Measurements from ENCODE around the gene LSS. TPM values are rescaled to one million over a fixed set of nuclear protein-coding genes. Genes with fewer than 3 reads are reported as not detected.

Gene LSS
- total RNA-seq, 1 experiment from 2014 or later = 40.3 TPM

GRCh38 chr21:46264046-46264689, 35.6 kb upstream of the LSS start:
- no peak overlapping the region for H3K9ac ChIP-seq (ENCODE audit: low read length)
- no peaks in the 10 kb centered on the region for H3K27me3 ChIP-seq (ENCODE audit: low read length)
- no peaks in the 10 kb centered on the region for H3K79me2 ChIP-seq (ENCODE audit: low read length)
- H3K27ac ChIP-seq (ENCODE audit: low read length) = no peak overlapping the region
- no peak overlapping the region for H2AFZ ChIP-seq (ENCODE audit: low read length)
- no peaks in the 10 kb centered on the region for H3K9me3 ChIP-seq (ENCODE audit: low read length)
- no peaks in the 10 kb centered on the region for H3K9me2 ChIP-seq (replicated peaks; ENCODE audit: insufficient read depth, low read length)
- no peak overlapping the region for H3K4me3 ChIP-seq (ENCODE audit: low read length)
- no peak overlapping the region for H3K4me2 ChIP-seq (ENCODE audit: low read depth, low read length, poor library complexity, severe bottlenecking)
- DNase-seq = no peak
- H3K36me3 ChIP-seq (ENCODE audit: insufficient read depth, low read length) = peaks cover 19% of the 10 kb centered on the region
- H3K4me1 ChIP-seq (ENCODE audit: low read length) = no peaks in the 10 kb centered on the region
- peaks cover 11% of the 10 kb centered on the region; the same call in 1 of the 2 replicates for H4K20me1 ChIP-seq (ENCODE audit: insufficient read depth, low read depth, low read length)

- peaks cover 51% of the 10 kb centered on the region for H3K36me3 ChIP-seq (ENCODE audit: insufficient read depth, low read length)
- no peak for DNase-seq
- H3K9me3 ChIP-seq (ENCODE audit: low read length) = no peaks in the 10 kb centered on the region
- no peaks in the 10 kb centered on the region for H3K27me3 ChIP-seq (ENCODE audit: low read length)
- no peaks in the 10 kb centered on the region for H3K9me2 ChIP-seq (replicated peaks; ENCODE audit: insufficient read depth, low read length)
- no peak overlapping the region for H3K4me3 ChIP-seq (ENCODE audit: low read length)
- H4K20me1 ChIP-seq (ENCODE audit: insufficient read depth, low read depth, low read length) = no peaks in the 10 kb centered on the region
- no peaks in the 10 kb centered on the region for H3K4me1 ChIP-seq (ENCODE audit: low read length)
- H3K27ac ChIP-seq (ENCODE audit: low read length) = no peak overlapping the region
- no peak overlapping the region for H3K9ac ChIP-seq (ENCODE audit: low read length)
- H3K79me2 ChIP-seq (ENCODE audit: low read length) = no peaks in the 10 kb centered on the region
- H3K4me2 ChIP-seq (ENCODE audit: low read depth, low read length, poor library complexity, severe bottlenecking) = no peak overlapping the region
- H2AFZ ChIP-seq (ENCODE audit: low read length) = no peak overlapping the region
These were observed 28.0 kb upstream of the LSS start for GRCh38 chr21:46256501-46256994.

- no peaks in the 10 kb centered on the region for H4K20me1 ChIP-seq (ENCODE audit: insufficient read depth, low read depth, low read length)
- H3K4me1 ChIP-seq (ENCODE audit: low read length) = peaks cover 6% of the 10 kb centered on the region
- DNase-seq = no peak
- peaks cover under 1% of the 10 kb centered on the region; the same call in 1 of the 2 replicates for H3K79me2 ChIP-seq (ENCODE audit: low read length)
- peaks cover 58% of the 10 kb centered on the region for H3K36me3 ChIP-seq (ENCODE audit: insufficient read depth, low read length)
- no peak overlapping the region for H3K4me3 ChIP-seq (ENCODE audit: low read length)
- H3K9me2 ChIP-seq (replicated peaks; ENCODE audit: insufficient read depth, low read length) = no peaks in the 10 kb centered on the region
- H3K9ac ChIP-seq (ENCODE audit: low read length) = no peak overlapping the region
- H3K9me3 ChIP-seq (ENCODE audit: low read length) = no peaks in the 10 kb centered on the region
- no peaks in the 10 kb centered on the region for H3K27me3 ChIP-seq (ENCODE audit: low read length)
- H2AFZ ChIP-seq (ENCODE audit: low read length) = no peak overlapping the region
- no peak overlapping the region for H3K27ac ChIP-seq (ENCODE audit: low read length)
- no peak overlapping the region for H3K4me2 ChIP-seq (ENCODE audit: low read depth, low read length, poor library complexity, severe bottlenecking)
These were observed 27.3 kb upstream of the LSS start for GRCh38 chr21:46255758-46256337.

GRCh38 chr21:46255166-46255565, 26.6 kb upstream of the LSS start:
- DNase-seq = no peak
- Histone ChIP-seq H3K36me3 (ENCODE audit: insufficient read depth, low read length) (peaks cover 62% of the 10 kb centered on the region), H3K4me2 (ENCODE audit: low read depth, low read length, poor library complexity, severe bottlenecking) (no peak overlapping the region), H3K9me3 (ENCODE audit: low read length) (no peaks in the 10 kb centered on the region), H4K20me1 (ENCODE audit: insufficient read depth, low read depth, low read length) (no peaks in the 10 kb centered on the region), H3K9me2 (replicated peaks; ENCODE audit: insufficient read depth, low read length) (no peaks in the 10 kb centered on the region), H3K4me1 (ENCODE audit: low read length) (peaks cover 13% of the 10 kb centered on the region), H3K9ac (ENCODE audit: low read length) (no peak overlapping the region), H3K4me3 (ENCODE audit: low read length) (no peak overlapping the region), H3K79me2 (ENCODE audit: low read length) (peaks cover 6% of the 10 kb centered on the region), H3K27me3 (ENCODE audit: low read length) (no peaks in the 10 kb centered on the region), H3K27ac (ENCODE audit: low read length) (no peak overlapping the region), H2AFZ (ENCODE audit: low read length) (no peak overlapping the region)

- H3K36me3 ChIP-seq (ENCODE audit: insufficient read depth, low read length) = peaks cover 68% of the 10 kb centered on the region
These were observed 25.8 kb upstream of the LSS start for GRCh38 chr21:46254208-46254975.

GRCh38 chr21:46253610-46254124, 25.1 kb upstream of the LSS start:
- H3K36me3 ChIP-seq (ENCODE audit: insufficient read depth, low read length) = peaks cover 71% of the 10 kb centered on the region
- no peak overlapping the region for H3K27ac ChIP-seq (ENCODE audit: low read length)
- peak; percentile 65 for DNase-seq
- peaks cover 28% of the 10 kb centered on the region for H3K4me1 ChIP-seq (ENCODE audit: low read length)
- H2AFZ ChIP-seq (ENCODE audit: low read length) = no peak overlapping the region
- peaks cover 9% of the 10 kb centered on the region for H3K79me2 ChIP-seq (ENCODE audit: low read length)
- H3K4me2 ChIP-seq (ENCODE audit: low read depth, low read length, poor library complexity, severe bottlenecking) = no peak overlapping the region
- no peak overlapping the region for H3K9ac ChIP-seq (ENCODE audit: low read length)
- no peaks in the 10 kb centered on the region for H3K9me2 ChIP-seq (replicated peaks; ENCODE audit: insufficient read depth, low read length)
- no peaks in the 10 kb centered on the region for H4K20me1 ChIP-seq (ENCODE audit: insufficient read depth, low read depth, low read length)
- no peaks in the 10 kb centered on the region for H3K9me3 ChIP-seq (ENCODE audit: low read length)
- H3K27me3 ChIP-seq (ENCODE audit: low read length) = no peaks in the 10 kb centered on the region
- H3K4me3 ChIP-seq (ENCODE audit: low read length) = no peak overlapping the region

More at GRCh38 chr21:46254208-46254975, 25.8 kb upstream of the LSS start:
- Histone ChIP-seq H3K27ac (ENCODE audit: low read length) (no peak overlapping the region), H3K9me2 (replicated peaks; ENCODE audit: insufficient read depth, low read length) (no peaks in the 10 kb centered on the region), H4K20me1 (ENCODE audit: insufficient read depth, low read depth, low read length) (no peaks in the 10 kb centered on the region), H3K27me3 (ENCODE audit: low read length) (no peaks in the 10 kb centered on the region), H2AFZ (ENCODE audit: low read length) (no peak overlapping the region), H3K4me3 (ENCODE audit: low read length) (no peak overlapping the region), H3K9me3 (ENCODE audit: low read length) (no peaks in the 10 kb centered on the region), H3K4me1 (ENCODE audit: low read length) (peaks cover 20% of the 10 kb centered on the region), H3K4me2 (ENCODE audit: low read depth, low read length, poor library complexity, severe bottlenecking) (no peak overlapping the region), H3K9ac (ENCODE audit: low read length) (no peak overlapping the region), H3K79me2 (ENCODE audit: low read length) (peaks cover 6% of the 10 kb centered on the region)
- no peak for DNase-seq

GRCh38 chr21:46252840-46253239, 24.3 kb upstream of the LSS start:
- no peak overlapping the region for H3K4me2 ChIP-seq (ENCODE audit: low read depth, low read length, poor library complexity, severe bottlenecking)
- H3K9me3 ChIP-seq (ENCODE audit: low read length) = no peaks in the 10 kb centered on the region
- H3K9me2 ChIP-seq (replicated peaks; ENCODE audit: insufficient read depth, low read length) = no peaks in the 10 kb centered on the region
- no peak overlapping the region for H3K4me3 ChIP-seq (ENCODE audit: low read length)
- H3K27me3 ChIP-seq (ENCODE audit: low read length) = no peaks in the 10 kb centered on the region
- no peak overlapping the region for H3K9ac ChIP-seq (ENCODE audit: low read length)
- DNase-seq = no peak
- peaks cover 65% of the 10 kb centered on the region for H3K36me3 ChIP-seq (ENCODE audit: insufficient read depth, low read length)
- H3K27ac ChIP-seq (ENCODE audit: low read length) = no peak overlapping the region
- peaks cover 10% of the 10 kb centered on the region for H3K79me2 ChIP-seq (ENCODE audit: low read length)
- peaks cover 36% of the 10 kb centered on the region for H3K4me1 ChIP-seq (ENCODE audit: low read length)
- H2AFZ ChIP-seq (ENCODE audit: low read length) = no peak overlapping the region
- H4K20me1 ChIP-seq (ENCODE audit: insufficient read depth, low read depth, low read length) = no peaks in the 10 kb centered on the region

GRCh38 chr21:46250146-46250725, 21.7 kb upstream of the LSS start:
- peaks cover 71% of the 10 kb centered on the region for H3K36me3 ChIP-seq (ENCODE audit: insufficient read depth, low read length)
- no peak overlapping the region for H3K4me2 ChIP-seq (ENCODE audit: low read depth, low read length, poor library complexity, severe bottlenecking)
- H3K9me2 ChIP-seq (replicated peaks; ENCODE audit: insufficient read depth, low read length) = no peaks in the 10 kb centered on the region
- no peak for DNase-seq
- H3K9me3 ChIP-seq (ENCODE audit: low read length) = no peaks in the 10 kb centered on the region
- H3K4me1 ChIP-seq (ENCODE audit: low read length) = peaks cover 40% of the 10 kb centered on the region
- H2AFZ ChIP-seq (ENCODE audit: low read length) = no peak overlapping the region
- no peak overlapping the region for H3K9ac ChIP-seq (ENCODE audit: low read length)
- no peaks in the 10 kb centered on the region for H4K20me1 ChIP-seq (ENCODE audit: insufficient read depth, low read depth, low read length)
- no peak overlapping the region for H3K4me3 ChIP-seq (ENCODE audit: low read length)
- no peaks in the 10 kb centered on the region for H3K27me3 ChIP-seq (ENCODE audit: low read length)
- H3K27ac ChIP-seq (ENCODE audit: low read length) = peak overlapping the region; percentile 86
- peaks cover 21% of the 10 kb centered on the region for H3K79me2 ChIP-seq (ENCODE audit: low read length)
